NK-92 (cell line): ENCODE data around the gene TCF25.
"Not testable (repeated sequence)": the region's sequence is repeated elsewhere in the genome, so short reads cannot be mapped to it uniquely, and the experiment has no call there.

Experiments
- DNase-seq: peaks from one replicate; lab custom pipeline; 2025; ENCODE audit not compliant: unreplicated experiment; lab: John Stamatoyannopoulos, UW

Gene TCF25

DNA sequence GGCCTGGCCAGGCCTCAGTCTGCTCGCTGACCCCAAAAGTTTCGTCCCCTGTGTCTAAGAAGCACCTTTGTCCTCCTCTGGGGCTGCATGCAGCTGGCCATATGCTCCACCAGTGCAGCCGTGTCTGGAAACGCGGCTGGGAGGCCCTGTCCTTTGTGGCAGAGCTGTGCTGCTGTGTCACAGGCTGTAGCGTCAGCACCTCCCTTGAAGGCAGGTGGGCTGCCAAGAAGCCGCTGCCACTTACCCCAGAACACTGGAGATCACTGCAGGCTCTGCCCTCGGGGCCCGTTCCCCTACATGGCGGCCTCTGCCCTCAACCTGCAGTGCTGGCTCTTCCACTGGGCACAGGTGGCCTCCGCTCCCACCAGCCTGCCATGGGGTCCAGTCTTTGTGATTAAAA, 29.6 kb downstream of the TCF25 start:
- no peak for DNase-seq

DNA sequence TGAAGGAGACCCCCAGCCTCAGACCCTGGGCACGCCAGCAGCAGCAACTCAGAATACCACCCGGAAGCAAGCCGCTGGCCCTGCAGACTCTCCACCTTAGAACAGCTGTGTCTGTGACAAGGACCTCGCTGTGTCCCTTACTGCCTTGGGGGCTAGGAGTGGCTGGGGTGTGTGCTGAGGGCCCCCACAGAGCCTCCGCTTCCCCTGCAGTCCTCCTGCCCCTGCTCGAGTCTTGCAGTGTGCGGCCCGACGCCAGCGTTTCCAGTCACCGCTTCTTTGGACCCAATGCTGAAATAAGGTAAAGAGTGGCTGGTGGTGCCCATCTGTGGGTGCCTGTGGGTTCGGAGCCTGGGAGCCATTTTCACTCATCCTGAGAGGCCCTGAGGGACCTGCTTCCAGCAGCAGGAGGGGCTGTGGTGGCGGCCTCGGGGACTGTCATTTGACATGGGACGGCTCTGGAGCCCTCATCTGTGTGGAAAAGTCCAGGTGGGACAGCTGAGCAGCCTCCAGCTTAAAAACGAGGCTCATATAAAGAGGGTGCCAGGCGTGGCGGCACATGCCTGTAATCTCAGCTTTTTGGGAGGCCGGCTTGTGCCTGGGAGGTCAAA, 30.6 kb downstream of the TCF25 start:
- DNase-seq, result no peak

DNA sequence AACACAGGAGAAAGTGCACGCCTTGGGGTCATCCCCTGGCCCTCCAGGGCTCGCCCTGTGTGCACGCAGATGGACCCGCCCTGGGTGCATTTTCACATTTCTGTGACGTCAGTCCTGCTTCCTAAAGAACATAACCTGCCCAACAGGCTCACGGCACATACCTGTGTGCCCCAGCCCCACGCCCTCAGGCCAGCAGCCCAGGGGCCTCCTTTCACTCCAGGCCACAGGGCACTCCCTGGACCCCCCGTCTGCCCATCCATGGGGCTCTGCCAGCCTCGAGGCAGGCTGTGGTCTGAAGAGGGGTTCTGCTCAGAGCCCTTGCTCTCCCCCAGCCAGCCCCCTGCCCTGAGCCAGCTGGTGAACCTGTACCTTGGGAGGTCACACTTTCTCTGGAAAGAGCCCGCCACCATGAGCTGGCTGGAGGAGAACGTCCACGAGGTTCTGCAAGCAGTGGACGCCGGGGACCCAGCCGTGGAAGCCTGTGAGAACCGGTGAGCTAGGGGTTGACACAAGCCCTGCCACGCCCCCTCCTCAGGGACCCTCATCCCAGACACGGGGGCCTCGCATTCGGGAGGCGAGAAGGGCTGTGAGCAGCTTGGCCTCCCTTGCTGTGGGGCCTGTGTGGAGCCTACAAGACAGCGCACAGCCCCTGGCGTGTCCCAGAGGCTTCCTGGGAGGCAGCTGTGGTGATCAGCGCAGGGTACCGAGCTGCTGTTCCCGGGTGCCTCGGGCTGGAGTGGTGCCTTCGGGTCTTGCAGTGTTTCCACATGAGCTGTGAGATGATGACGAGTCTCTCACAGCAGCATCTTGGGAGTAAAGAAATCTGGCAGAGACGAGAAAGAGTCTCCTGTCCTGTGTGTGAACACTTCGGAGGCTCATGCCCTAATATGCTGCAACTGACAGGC, 31.5 kb downstream of the TCF25 start:
- no peak for DNase-seq

DNA sequence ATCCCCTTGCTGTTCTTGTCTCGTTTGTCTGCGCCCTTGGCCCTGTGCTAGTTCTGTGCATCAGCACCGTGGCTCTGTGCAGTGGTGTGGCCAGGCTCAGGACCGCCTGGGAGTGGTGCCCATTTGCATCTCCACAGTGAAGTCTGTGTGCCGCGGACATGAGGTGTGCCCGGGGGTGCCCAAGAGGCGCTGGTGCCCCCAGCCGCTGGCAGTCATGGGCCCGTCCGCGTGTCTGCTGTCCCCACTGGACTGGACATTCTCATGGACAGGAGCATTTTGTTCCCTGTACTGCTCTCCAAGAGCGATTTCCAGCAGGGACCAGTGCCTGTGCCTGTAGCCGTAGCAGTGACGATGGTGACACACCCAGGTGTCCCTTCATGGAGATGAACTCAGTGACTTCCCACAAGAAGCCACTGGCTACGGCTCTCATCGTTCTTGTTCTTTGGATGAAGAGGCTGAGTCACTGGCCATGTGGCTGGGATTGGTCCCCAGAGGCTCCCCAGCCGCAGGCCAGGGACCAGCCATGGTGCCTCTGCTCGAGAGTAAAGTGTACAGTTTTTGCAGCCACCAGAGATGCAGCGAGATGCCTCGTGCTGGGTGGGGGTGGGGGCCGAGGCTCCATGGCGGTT, 32.2 kb downstream of the TCF25 start:
- no peak for DNase-seq

DNA sequence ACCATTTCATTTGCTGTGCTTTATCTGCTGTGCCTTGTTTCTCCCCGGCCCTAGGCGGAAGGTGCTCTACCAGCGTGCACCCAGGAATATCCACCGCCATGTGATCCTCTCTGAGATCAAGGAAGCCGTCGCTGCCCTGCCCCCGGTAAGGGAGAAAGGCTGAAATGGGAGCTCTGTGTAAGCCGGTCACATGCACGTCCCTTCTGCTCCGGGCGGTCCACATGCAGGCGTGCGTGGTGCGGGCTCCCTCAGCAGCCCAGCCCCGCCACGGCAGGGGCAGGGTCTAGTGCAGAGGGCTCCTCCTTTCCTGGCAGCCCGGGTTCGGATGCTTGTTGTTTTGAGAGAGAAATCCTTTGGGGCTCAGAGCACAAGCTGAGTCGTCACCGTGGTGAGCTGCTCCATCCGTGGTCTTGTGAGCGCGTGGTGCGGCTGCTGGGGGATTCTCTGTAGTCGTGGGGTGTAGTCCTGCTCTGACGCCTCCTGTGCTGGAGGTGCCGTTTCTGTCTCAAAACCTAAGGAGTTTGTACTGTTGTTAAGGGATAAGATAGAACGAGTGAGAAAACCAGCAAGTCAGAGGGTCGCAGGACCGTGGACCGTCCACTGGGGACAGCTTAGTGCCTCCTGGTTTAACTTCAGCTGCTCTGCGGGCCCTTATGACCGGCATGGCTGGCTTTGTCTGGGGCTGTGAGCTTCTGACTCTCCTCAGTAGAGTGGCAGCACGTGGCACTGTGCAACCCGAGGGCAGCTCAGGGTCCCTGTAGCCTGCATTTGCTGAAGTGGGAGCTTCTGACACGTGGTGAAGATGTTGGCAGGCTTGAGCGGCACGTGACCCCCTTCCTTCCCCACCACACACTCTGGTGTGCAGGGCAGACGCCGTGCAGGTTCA, 33.0 kb downstream of the TCF25 start:
- DNase-seq, result no peak

DNA sequence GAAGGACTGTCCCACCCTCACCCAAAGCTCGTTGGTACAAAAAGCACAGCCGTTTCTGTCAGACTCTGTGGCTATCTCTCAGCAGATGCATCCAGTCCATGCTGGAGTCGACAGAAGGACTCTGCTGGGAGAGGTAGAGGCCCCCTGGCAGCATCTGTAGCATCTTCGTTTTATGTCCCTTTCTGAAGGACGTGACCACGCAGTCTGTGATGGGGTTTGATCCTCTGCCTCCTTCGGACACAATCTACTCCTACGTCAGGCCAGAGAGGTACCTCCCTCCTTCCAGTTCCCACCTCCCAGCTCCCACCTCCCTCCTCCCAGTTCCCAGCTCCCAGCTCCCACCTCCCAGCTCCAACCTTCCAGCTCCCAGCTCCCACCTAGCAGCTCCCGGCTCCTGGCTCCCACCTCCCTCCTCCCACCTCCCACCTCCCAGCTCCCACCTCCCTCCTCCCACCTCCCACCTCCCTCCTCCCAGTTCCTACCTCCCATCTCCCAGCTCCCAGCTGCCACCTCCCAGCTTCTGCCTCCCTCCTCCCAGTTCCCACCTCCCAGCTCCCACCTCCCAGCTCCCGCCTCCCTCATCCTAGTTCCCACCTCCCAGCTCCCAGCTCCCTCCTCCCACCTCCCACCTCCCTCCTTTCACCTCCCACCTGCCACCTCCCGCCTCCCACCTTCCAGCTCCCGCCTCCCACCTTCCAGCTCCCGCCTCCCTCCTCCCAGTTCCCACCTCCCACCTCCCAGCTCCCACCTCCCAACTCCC, 33.8 kb downstream of the TCF25 start:
- DNase-seq, result no peak

DNA sequence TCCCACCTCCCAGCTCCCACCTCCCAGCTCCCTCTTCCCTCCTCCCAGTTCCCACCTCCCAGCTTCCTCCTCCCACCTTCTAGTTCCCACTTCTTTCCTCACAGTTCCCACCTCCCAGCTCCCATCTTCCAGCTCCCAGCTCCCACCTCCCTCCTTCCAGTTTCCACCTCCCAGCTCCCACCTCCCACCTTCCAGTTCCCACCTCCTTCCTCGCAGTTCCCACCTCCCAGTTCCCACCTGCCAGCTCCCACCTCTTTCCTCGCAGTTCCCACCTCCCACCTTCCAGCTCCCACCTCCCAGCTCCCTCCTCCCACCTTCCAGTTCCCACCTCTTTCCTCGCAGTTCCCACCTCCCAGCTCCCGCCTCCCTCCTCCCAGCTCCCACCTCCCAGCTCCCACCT, 34.8 kb downstream of the TCF25 start:
- DNase-seq, result no peak

DNA sequence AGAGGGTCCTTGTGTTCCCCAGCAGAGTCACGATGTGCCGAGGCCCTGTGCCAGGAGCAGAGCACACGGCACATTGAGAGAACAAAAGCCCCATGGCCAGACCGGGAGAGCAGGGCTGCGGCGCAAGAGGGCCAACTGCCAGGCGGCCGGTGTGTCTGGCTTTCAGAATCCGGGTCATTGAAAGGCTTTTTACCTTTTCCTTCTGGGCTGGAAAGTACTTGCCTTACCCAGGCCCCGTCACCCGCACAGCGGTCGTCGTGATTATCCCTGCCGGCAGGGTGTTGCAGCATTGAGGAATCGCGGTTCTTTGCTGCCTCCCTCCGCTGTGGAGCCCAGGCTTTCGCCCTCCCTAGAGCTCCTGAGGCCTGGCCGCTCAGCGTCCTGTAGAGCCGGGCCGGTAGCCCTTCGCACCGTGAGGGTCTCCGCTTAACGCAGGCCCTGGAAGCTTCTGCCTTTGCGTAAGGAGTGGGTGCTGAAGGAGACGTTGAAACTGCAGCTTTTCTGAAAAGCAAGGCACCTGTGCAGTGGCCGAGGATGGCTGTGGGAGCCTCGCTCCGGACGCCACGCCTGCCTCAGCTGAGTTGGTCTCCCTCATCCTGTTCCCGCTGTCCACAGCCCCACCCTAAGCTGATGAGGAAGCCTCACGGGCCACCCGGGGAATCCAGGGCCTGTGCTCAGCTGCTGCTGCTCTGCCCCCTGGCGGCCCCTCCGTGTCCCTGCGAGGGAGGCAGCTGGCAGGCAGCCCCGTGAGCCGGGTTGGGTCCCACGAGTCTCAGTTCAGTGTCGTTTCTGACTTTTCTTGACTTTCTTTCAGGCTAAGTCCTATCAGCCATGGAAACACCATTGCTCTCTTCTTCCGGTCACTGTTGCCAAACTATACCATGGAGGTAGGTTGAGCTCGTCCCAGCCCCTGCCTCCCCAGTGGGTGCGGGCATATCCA, 36.7 kb downstream of the TCF25 start:
- DNase-seq, result no peak

DNA sequence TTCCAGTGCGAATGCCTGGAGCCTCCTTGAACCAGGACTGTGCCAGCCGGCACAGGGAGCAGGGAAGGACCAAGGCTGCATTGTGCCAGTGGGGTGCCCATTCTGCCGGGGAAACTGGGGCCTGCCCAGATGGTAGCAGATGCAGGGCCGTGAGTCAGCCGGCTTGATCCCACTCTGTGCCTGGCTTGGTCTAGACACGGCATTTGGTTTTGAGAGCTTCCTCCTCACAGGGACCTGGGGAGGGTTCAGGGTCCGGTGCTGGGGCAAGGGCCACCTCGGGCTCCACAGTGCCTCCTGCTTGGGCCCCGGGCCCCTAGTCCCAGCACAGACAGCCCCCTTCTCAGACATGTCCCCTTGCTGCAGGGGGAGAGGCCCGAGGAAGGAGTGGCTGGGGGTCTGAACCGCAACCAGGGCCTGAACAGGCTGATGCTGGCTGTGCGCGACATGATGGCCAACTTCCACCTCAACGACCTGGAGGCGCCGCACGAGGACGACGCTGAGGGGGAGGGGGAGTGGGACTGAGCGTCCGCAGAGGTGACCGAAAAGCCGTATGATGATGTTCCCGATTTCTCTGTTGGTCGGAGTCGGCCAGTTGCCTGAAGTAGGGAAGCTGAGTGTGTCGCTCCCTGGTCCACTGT, 37.4 kb downstream of the TCF25 start:
- DNase-seq, result no peak

DNA sequence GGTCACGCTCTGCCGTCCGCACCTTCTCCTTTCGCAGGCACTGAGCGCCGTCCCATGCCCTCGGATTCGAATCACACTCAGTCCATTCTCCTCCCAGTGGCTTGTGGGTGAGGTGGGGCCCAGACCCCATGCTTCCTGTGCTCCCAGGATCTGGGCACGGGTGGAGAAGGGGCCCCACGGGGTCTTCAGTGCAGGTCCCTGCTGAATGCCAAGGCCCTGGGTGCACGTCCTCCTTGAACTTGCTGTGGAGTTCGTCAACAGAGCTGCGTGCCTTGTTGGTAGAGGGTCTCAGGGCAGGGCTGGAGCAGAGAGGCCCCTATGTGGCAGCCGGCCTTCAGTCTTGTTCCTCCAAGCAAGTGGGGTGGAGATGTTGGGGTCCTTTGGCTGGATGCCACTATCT, 38.0 kb downstream of the TCF25 start:
- no peak for DNase-seq

DNA sequence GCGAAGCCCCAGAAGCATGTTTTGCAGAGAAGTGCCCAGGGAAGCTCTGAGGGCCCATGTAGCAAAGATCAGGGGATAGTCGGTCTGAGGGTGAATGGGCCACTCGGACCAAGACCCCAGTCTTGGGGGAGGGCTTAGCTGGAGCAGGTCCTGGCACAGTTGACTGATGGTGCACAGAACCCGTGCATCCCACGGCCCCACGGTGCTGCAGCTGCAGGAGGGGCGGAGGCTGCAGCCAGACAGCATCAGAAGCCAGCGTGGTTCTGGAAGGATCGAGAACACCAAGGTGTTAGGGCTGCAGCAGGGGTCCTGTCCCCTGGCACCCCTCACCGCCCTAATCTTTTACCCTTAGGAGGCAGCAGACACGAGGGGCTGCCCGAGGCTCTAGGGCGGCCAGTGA, 38.8 kb downstream of the TCF25 start:
- no peak for DNase-seq

DNA sequence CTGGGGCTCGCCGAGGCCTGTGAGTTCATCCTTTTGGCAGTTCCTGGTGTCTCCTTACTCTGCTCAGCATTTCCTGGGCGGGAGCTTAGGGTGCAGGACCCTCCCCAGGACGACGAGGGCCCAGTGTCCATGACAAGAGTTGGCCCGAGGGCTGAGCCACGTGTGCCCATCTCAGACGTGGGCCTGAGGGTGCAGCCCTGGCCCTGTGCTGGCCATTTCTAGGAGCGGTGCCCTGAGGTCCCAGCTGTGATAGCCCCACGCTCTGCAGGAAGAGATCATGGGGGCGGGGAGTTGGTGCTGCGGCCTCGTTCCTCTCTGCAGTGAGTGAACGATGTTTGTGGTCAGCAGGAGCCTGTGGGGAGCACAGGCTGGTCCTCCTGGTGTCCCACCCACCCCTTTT, 39.2 kb downstream of the TCF25 start:
- DNase-seq, result no peak

DNA sequence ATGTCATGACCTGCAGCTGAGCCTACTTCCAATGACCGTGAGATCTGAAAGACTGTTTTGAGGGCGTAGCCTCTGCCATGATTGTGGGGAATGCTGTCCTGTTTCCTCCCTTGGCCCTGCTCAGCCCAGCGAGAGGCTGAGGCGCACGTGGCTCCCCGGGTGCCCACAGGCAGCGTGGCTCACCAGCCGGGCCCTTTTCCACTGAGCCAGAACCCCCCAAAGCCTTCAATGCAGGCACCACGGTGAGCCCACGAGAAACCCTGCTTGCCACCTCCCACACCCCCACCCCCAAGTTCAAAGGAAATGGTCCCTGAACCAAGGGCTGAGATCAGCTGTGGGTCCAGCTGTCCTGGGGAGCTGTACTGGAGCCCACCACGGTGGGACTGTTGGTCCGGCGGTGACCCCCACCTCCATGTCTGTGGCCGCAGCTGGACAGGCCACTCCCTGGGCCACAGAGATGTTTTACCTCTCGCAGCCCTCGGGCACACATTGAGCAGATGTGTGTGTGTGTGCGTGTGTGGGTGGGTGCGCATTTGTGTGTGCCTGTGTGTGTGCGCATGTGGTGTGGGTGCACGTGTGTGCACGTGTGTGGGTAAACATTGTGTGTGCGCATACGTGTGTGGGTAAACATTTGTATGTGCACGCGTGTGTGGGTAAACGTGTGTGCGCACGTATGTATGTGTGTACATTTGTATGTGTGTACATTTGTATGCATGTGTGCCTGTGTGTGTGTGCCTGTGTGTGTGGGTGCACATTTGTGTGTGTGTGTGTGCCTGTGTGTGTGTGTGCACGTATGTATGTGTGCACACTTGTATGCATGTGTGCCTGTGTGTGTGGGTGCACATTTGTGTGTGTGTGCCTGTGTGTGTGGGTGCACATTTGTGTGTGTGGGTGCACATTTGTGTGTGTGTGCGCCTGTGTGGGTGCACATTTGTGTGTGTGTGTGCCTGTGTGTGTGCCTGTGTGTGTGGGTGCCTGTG, 40.3 kb downstream of the TCF25 start:
- no peak for DNase-seq

DNA sequence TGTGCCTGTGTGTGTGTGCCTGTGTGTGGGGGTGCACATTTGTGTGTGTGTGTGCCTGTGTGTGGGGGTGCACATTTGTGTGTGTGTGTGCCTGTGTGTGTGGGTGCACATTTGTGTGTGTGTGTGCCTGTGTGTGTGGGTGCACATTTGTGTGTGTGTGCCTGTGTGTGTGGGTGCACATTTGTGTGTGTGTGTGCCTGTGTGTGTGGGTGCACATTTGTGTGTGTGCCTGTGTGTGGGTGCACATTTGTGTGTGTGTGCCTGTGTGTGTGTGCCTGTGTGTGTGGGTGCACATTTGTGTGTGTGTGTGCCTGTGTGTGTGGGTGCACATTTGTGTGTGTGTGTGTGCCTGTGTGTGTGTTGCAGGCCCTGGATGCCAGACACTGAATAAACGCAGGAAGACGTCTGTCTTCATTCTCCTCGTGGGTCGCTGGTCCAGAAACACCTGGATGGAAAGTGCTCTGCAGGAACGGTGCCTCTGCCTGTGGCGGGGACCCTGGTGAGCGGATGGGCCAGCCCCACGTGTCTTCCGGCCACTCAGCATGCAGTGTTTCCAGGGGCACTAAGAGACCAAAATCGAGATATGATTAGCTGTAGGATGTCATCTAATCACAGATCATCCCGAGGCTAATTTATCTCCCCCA, 41.4 kb downstream of the TCF25 start:
- not testable (repeated sequence) for DNase-seq

DNA sequence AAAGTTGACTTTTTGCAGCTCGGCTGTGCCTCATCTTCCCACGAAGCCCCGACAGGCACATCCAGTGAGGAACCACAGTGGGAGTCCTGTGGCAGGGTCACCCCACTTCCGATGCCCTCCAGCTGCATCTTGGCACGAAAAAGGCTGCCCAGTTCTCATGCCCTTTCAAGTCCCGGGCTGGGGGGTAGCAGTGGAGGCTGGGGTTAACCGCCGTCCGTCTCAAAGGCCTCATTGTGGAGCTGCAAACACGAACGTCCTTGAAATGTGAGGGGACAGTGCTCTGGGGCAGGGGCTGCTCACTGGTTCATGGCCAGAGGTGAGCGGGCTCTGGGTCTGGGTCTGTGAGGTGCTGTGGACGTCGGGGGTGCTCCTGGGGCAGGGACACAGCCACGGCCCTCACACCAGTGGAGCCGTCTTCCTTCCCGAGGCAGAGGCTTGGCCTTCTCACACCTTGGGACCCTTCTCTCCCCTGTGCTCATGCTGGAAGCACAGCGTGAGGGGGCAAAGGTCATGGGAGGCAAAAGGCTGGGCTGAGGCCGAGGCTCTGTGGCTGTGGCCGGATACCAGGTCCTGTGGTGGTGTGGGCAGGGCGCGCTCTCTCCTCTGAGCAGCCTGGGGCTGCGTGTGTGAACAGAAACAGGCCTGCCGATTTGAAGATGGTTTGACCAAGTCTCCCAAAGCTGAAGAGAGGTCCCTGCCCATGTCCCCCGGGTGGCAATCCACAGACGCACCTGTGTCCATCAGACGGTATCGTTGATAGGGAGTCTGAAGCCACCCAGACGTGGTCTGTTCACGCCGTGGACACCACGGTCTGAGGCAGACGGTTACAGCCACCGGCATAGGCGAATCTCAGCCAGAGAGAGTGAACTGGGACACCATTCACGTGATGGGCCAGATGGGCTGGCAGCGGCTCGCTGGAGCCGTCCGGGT, 42.2 kb downstream of the TCF25 start:
- DNase-seq, result no peak

DNA sequence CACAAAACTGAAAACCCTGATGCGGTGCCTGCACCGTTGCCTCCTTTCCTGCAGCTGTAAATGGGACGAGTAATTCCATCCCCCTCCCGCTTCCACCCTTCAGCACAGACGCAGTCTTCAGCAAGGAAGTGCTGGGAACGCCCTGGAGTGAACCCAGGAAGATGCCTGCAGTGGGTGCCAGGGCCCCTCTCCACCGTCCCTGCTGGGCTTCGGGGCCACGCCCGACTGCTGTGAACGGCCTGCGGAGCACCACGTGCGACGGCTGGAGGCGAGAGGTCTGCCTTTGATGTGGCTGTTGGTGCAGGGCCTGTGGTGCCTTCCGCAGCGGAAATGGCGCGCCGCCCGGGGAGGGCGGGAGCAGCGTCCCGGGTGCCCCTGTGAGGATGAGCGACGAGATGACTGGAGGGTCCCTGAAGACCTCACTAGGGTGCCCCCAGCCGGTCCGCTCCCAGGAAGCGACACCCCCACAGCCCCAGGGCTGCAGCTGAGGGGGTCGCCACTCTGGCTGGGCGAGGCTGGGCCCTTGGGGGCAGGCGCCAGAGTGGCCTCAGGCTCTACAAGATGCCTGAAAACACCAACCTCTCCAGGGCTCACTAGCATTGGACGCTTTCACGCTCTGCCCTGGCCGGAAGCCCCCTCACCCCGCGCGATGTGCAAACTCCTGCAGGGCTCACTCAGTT, 44.5 kb downstream of the TCF25 start:
- no peak for DNase-seq
